Measurements from ENCODE around the gene ZNRD2. TPM values are rescaled to one million over a fixed set of nuclear protein-coding genes. Genes with fewer than 3 reads are reported as not detected.

Gene ZNRD2
- polyA plus RNA-seq, 1 experiment, result 73.3 TPM

GRCh38 chr11:65609665-65610064, 39.4 kb downstream of the ZNRD2 start:
- CTCF ChIA-PET, result interaction anchor here (0.9 to 2.0 kb wide), 4 partner anchors 21 to 69 kb away, joined by 3 to 6 read pairs (median 4); no protein-coding TSS in a partner anchor

GRCh38 chr11:65610404-65610803, 40.1 kb downstream of the ZNRD2 start:
- CTCF ChIA-PET, result interaction anchor here (1.2 to 2.0 kb wide), 3 partner anchors 17 to 34 kb away, joined by 3 to 6 read pairs (median 5); no protein-coding TSS in a partner anchor

More at GRCh38 chr11:65609665-65610064, 39.4 kb downstream of the ZNRD2 start:
- TF ChIP-seq CTCF (IDR thresholded peaks at IDR 0.05; ENCODE audit: insufficient read depth, low read depth, low read length), result no peak
- H3K4me3 ChIP-seq (ENCODE audit: low read depth, low read length), result no peak overlapping the region
- POLR2A ChIA-PET, result no interaction called here
- no peaks in the 10 kb centered on the region for H3K27me3 ChIP-seq (ENCODE audit: control insufficient read depth, insufficient read depth, low read length)
- DNase-seq (ENCODE audit: low read depth), result no peak
- peaks cover 18% of the 10 kb centered on the region for H3K36me3 ChIP-seq (ENCODE audit: control insufficient read depth, insufficient read depth, low read length)

GRCh38 chr11:65611028-65611757, 40.9 kb downstream of the ZNRD2 start:
- no peak overlapping the region for H3K4me3 ChIP-seq (ENCODE audit: low read depth, low read length)
- no peak for DNase-seq (ENCODE audit: low read depth)
- TF ChIP-seq CTCF (IDR thresholded peaks at IDR 0.05; ENCODE audit: insufficient read depth, low read depth, low read length), result no peak
- CTCF ChIA-PET, result interaction anchor here (0.7 to 2.0 kb wide), 3 partner anchors 18 to 130 kb away, joined by 3 to 6 read pairs (median 5); no protein-coding TSS in a partner anchor
- peaks cover 13% of the 10 kb centered on the region for H3K36me3 ChIP-seq (ENCODE audit: control insufficient read depth, insufficient read depth, low read length)
- POLR2A ChIA-PET, result no interaction called here
- no peaks in the 10 kb centered on the region for H3K27me3 ChIP-seq (ENCODE audit: control insufficient read depth, insufficient read depth, low read length)

More at GRCh38 chr11:65610404-65610803, 40.1 kb downstream of the ZNRD2 start:
- H3K4me3 ChIP-seq (ENCODE audit: low read depth, low read length), result no peak overlapping the region
- H3K36me3 ChIP-seq (ENCODE audit: control insufficient read depth, insufficient read depth, low read length), result peaks cover 14% of the 10 kb centered on the region
- no peak for TF ChIP-seq CTCF (IDR thresholded peaks at IDR 0.05; ENCODE audit: insufficient read depth, low read depth, low read length)
- POLR2A ChIA-PET, result no interaction called here
- no peaks in the 10 kb centered on the region for H3K27me3 ChIP-seq (ENCODE audit: control insufficient read depth, insufficient read depth, low read length)
- no peak for DNase-seq (ENCODE audit: low read depth)

GRCh38 chr11:65611758-65612603, 41.7 kb downstream of the ZNRD2 start:
- DNase-seq (ENCODE audit: low read depth), result no peak
- TF ChIP-seq CTCF (IDR thresholded peaks at IDR 0.05; ENCODE audit: insufficient read depth, low read depth, low read length), result no peak
- Histone ChIP-seq H3K4me3 (ENCODE audit: low read depth, low read length) (peak overlapping the region; percentile 59; the same call in 1 of the 2 replicates), H3K27me3 (ENCODE audit: control insufficient read depth, insufficient read depth, low read length) (no peaks in the 10 kb centered on the region), H3K36me3 (ENCODE audit: control insufficient read depth, insufficient read depth, low read length) (peaks cover 13% of the 10 kb centered on the region)
- POLR2A ChIA-PET, result no interaction called here
- CTCF ChIA-PET, result interaction anchor here (0.7 to 2.0 kb wide), 5 partner anchors 17 to 131 kb away, joined by 3 to 6 read pairs (median 4); no protein-coding TSS in a partner anchor

- peaks cover 18% of the 10 kb centered on the region for H3K36me3 ChIP-seq (ENCODE audit: control insufficient read depth, insufficient read depth, low read length)
- no peak for DNase-seq (ENCODE audit: low read depth)
- no peak for TF ChIP-seq CTCF (IDR thresholded peaks at IDR 0.05; ENCODE audit: insufficient read depth, low read depth, low read length)
- CTCF ChIA-PET, result interaction anchor here (1.2 to 1.9 kb wide), 4 partner anchors 18 to 72 kb away, joined by 3 to 6 read pairs (median 4); no protein-coding TSS in a partner anchor
- H3K4me3 ChIP-seq (ENCODE audit: low read depth, low read length), result peak overlapping the region; percentile 59
- POLR2A ChIA-PET, result no interaction called here
- no peaks in the 10 kb centered on the region for H3K27me3 ChIP-seq (ENCODE audit: control insufficient read depth, insufficient read depth, low read length)
Observed at GRCh38 chr11:65612691-65613090, 42.4 kb downstream of the ZNRD2 start.

All from BJ (cell line).